ENCODE data around the gene NRXN3.
A peak's percentile ranks its signal among the peaks of the same experiment; 100 is the strongest.

NRXN3 gene

DNA sequence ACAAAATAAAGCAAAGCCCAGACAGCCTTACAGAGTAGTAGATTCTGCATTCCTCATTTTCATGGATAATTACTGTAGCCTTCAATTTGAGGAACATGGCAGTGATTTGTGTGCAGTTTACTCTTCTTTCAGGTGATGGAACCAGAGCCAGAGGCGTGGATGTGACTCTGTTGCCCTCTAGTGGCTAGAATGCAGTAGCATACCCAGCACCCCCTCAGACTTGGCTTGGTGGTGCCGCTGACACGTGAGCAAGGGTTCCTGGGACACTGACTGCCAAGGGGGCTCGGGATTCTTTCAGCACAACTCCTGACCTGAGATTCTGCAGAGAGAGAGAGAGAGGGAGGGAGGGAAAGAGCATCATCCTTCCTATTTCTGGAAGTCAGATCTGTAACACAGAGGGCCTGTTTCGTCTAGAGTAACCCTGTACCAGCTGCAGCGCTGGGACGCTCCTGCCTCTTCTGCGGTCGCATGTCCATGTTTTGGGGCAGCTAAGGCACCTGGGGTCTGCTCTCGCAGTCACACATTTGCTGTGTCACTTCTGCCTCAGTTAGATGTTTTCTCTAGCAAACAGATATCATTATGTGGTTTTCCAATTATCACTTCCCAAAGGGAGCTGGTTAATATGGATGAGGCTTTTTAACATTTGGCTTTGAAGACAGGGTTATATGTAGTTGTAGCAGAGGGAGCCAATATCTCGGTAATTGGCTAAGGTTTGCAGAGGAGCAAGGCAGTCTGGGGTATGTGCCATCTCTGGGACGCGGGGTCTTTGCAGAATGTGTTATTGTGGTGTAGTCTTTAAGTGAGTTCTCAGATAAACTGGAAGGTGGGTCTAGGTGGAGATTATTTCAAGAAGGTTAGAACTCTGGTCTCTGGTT, 428.1 kb downstream of the NRXN3 start:
- DNase-seq (ENCODE audit: extremely low spot score) = peak; percentile 64
- ChIA-PET CTCF (interaction anchor here (0.7 to 6.0 kb wide), 25 partner anchors 12 to 1449 kb away, joined by 3 to 58 read pairs (median 4); no protein-coding TSS in a partner anchor), POLR2A (no interaction called here)
- TF ChIP-seq, protein P1, sequence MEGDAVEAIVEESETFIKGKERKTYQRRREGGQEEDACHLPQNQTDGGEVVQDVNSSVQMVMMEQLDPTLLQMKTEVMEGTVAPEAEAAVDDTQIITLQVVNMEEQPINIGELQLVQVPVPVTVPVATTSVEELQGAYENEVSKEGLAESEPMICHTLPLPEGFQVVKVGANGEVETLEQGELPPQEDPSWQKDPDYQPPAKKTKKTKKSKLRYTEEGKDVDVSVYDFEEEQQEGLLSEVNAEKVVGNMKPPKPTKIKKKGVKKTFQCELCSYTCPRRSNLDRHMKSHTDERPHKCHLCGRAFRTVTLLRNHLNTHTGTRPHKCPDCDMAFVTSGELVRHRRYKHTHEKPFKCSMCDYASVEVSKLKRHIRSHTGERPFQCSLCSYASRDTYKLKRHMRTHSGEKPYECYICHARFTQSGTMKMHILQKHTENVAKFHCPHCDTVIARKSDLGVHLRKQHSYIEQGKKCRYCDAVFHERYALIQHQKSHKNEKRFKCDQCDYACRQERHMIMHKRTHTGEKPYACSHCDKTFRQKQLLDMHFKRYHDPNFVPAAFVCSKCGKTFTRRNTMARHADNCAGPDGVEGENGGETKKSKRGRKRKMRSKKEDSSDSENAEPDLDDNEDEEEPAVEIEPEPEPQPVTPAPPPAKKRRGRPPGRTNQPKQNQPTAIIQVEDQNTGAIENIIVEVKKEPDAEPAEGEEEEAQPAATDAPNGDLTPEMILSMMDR (IDR thresholded peaks at IDR 0.05; ENCODE audit: control extremely low read depth, extremely low read depth, low read depth, missing control alignments) = peak; percentile 89

DNA sequence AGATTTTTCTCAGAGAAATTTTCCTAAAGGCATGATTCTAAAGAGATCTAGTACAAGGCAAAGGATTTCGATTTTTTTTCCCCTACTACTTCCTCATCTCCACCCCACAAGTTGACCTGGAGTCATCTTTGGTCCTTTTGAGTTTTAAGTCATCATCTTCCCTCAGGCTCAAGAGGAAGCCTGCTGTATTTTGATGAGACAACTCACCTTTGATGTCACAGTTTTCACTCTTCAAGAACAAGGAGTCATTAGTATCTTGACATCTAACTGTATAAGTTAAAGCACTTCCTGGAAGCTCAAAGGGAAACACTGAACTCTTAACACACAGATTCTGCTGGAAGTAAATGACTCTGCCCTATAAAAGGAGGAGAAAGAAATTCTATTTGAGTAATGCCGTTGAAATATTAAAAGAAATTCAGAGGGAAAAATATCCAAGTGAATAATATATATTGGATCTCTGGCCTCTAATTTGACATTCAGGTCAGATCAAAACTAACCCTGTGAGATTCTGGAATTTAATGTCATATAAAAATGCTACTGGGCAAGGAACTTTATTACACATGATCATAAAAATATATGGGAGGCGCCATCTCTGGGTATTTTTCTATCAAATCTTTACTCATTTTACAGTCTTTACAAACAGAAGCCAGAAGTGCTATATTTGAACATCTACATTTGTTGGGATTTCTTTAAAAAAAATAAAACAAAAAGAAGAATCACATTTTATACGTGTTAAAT, 435.0 kb downstream of the NRXN3 start:
- TF ChIP-seq, protein P1 (IDR thresholded peaks at IDR 0.05; ENCODE audit: control extremely low read depth, extremely low read depth, low read depth, missing control alignments) = no peak
- DNase-seq (ENCODE audit: extremely low spot score) = no peak
- POLR2A ChIA-PET = no interaction called here
- CTCF ChIA-PET = no interaction called here

DNA sequence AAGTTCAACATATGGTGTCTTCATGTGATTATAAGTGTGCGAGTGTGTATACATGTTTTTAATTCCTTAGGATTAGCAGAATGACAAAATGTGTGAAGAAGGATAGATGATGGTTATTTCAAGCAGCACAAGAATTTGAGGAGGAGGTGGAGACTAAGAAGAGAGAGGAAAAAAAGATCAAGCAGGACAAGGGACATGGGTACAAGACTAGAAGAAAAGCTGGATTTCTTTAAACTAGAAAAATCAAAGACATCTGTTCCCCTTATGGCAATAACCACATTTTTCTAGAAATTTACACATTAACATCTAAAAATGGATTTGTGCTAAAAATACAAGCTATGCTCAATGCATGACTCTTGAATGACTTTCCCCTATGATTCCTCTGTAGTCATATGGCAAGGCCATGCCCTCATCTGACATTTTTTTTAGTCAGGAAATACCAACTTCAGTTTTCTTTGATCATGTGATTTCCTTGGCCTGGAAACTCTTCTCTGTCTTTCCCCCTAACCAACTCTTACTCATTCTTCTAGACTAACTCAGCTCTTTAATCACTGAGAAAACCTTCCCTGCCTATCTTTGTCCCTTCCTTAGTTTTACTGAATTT, 435.8 kb downstream of the NRXN3 start:
- CTCF ChIA-PET = interaction anchor here (1.6 to 8.7 kb wide), 2 partner anchors 8 to 158 kb away, joined by 4 to 58 read pairs; no protein-coding TSS in a partner anchor
- POLR2A ChIA-PET = no interaction called here
- no peak for DNase-seq (ENCODE audit: extremely low spot score)
- TF ChIP-seq, protein P1 (IDR thresholded peaks at IDR 0.05; ENCODE audit: control extremely low read depth, extremely low read depth, low read depth, missing control alignments) = no peak

DNA sequence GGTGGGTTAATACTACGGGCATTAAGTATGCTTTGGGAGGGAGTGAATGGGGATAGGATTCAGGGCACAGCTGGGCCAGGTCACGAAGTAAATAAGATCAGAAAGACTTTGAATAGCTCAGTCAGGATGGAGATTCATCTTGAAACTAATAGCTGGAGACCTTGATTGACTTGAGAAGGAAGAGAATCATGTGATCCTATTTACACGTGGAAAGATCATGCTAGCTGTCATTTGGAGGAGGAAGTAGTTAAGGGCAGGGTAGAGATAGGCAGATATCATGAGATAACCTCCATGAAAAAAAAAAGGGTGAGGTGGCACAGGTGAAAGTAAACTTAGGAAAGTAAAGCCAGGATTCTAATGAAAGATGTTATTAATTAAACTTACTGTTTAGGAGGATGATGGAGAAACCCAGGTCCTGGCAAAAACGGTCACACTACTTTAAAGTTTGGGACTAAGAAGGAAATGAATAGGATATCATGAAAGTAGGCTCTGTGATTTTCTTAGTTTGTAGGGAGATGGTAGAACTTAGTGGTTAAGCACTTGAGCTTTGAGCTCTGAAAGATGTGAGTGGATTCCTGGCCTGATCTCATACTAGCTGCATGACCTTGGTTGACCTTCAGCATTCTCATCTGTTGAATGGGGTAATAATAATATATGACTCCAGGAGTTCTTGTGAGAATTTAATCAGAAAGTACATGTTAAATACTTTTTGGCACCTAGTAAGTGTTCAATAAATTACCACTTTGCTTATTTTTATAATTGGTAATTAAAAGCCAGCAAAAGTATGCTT, 439.0 kb downstream of the NRXN3 start:
- TF ChIP-seq, protein P1 (IDR thresholded peaks at IDR 0.05; ENCODE audit: control extremely low read depth, extremely low read depth, low read depth, missing control alignments) = no peak
- ChIA-PET CTCF (interaction anchor here (1.3 to 8.7 kb wide), 3 partner anchors 11 to 748 kb away, joined by 5 to 58 read pairs (median 5); no protein-coding TSS in a partner anchor), POLR2A (no interaction called here)
- no peak for DNase-seq (ENCODE audit: extremely low spot score)

DNA sequence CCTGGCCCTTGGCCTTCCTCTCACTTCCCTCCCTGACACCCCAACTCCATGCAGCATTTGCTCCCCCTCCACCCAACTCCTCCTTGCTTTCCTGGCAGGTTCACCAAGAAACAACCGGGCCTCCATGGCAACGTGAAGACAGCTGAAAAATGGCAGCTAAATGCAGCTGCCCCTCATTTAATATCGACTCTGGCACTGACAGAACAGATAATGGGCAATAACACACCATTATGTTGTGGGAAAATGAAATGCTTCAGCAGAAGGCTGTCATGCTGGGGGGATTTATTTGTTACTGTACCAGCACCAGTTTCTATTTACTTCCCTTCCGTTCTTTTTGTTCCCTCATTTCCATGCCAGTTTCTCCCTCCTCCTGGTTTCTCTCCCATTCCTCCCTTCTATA, 440.8 kb downstream of the NRXN3 start:
- TF ChIP-seq, protein P1 (IDR thresholded peaks at IDR 0.05; ENCODE audit: control extremely low read depth, extremely low read depth, low read depth, missing control alignments) = no peak
- POLR2A ChIA-PET = no interaction called here
- CTCF ChIA-PET = interaction anchor here (8.7 kb wide), 1 partner anchor 13 kb away, joined by 58 read pairs; no protein-coding TSS in a partner anchor
- DNase-seq (ENCODE audit: extremely low spot score) = no peak
